ENCODE results near the gene DNAJB6. TPM values are rescaled to one million over a fixed set of nuclear protein-coding genes. Genes with fewer than 3 reads are reported as not detected.

Gene DNAJB6
- total RNA-seq, 1 donor from 2014 or later: 74.3 TPM

- ChIA-PET POLR2A (no interaction called here), CTCF (no interaction called here)
- ATAC-seq (ENCODE audit: low read depth): no peak
- no peak for TF ChIP-seq CTCF (IDR thresholded peaks at IDR 0.05)
- peaks cover 8% of the 10 kb centered on the region for H3K9me3 Mint-ChIP-seq
- H3K4me3 Mint-ChIP-seq: no peak overlapping the region
- DNase-seq: no peak
- peaks cover 14% of the 10 kb centered on the region for H3K27me3 Mint-ChIP-seq
- no peak overlapping the region for H3K27ac Mint-ChIP-seq
- H3K4me1 Mint-ChIP-seq: no peaks in the 10 kb centered on the region
- H3K36me3 Mint-ChIP-seq (ENCODE audit: low read depth): no peaks in the 10 kb centered on the region
- intact Hi-C loops (cut with micrococcal nuclease): no loop called here
Observed at GRCh38 chr7:157457355-157458253, 120.8 kb downstream of the DNAJB6 start.

- intact Hi-C loops (cut with micrococcal nuclease): no loop called here
- no peak overlapping the region for H3K27ac Mint-ChIP-seq
- H3K4me1 Mint-ChIP-seq: no peaks in the 10 kb centered on the region
- no peak for ATAC-seq (ENCODE audit: low read depth)
- DNase-seq: no peak
- no peak overlapping the region for H3K4me3 Mint-ChIP-seq
- ChIA-PET POLR2A (no interaction called here), CTCF (no interaction called here)
- peaks cover 5% of the 10 kb centered on the region for H3K9me3 Mint-ChIP-seq
- peaks cover 14% of the 10 kb centered on the region for H3K27me3 Mint-ChIP-seq
- H3K36me3 Mint-ChIP-seq (ENCODE audit: low read depth): no peaks in the 10 kb centered on the region
- TF ChIP-seq CTCF (IDR thresholded peaks at IDR 0.05): no peak
Observed at GRCh38 chr7:157458254-157458633, 121.4 kb downstream of the DNAJB6 start.

- Mint-ChIP-seq H3K36me3 (ENCODE audit: low read depth) (no peaks in the 10 kb centered on the region), H3K4me1 (no peaks in the 10 kb centered on the region), H3K27ac (no peak overlapping the region), H3K9me3 (no peaks in the 10 kb centered on the region), H3K4me3 (no peak overlapping the region), H3K27me3 (peaks cover 18% of the 10 kb centered on the region)
- ATAC-seq (ENCODE audit: low read depth) (no peak), DNase-seq (no peak)
- ChIA-PET CTCF (no interaction called here), POLR2A (no interaction called here)
- intact Hi-C loops (cut with micrococcal nuclease): no loop called here
- TF ChIP-seq CTCF (IDR thresholded peaks at IDR 0.05): no peak
Observed at GRCh38 chr7:157459966-157460365, 123.2 kb downstream of the DNAJB6 start.

- H3K27me3 Mint-ChIP-seq: peaks cover 18% of the 10 kb centered on the region
- intact Hi-C loops (cut with micrococcal nuclease): no loop called here
- POLR2A ChIA-PET: no interaction called here
- no peak for TF ChIP-seq CTCF (IDR thresholded peaks at IDR 0.05)
- CTCF ChIA-PET: no interaction called here
- DNase-seq (no peak), ATAC-seq (ENCODE audit: low read depth) (no peak)
- H3K4me1 Mint-ChIP-seq: no peaks in the 10 kb centered on the region
- H3K4me3 Mint-ChIP-seq: no peak overlapping the region
- no peak overlapping the region for H3K27ac Mint-ChIP-seq
- H3K9me3 Mint-ChIP-seq: no peaks in the 10 kb centered on the region
- H3K36me3 Mint-ChIP-seq (ENCODE audit: low read depth): no peaks in the 10 kb centered on the region
Observed at GRCh38 chr7:157460721-157461120, 123.9 kb downstream of the DNAJB6 start.

GRCh38 chr7:157461573-157462418, 125.0 kb downstream of the DNAJB6 start:
- Mint-ChIP-seq H3K4me3 (no peak overlapping the region), H3K27ac (no peak overlapping the region), H3K36me3 (ENCODE audit: low read depth) (no peaks in the 10 kb centered on the region), H3K27me3 (peaks cover 23% of the 10 kb centered on the region), H3K4me1 (no peaks in the 10 kb centered on the region), H3K9me3 (no peaks in the 10 kb centered on the region)
- ChIA-PET CTCF (no interaction called here), POLR2A (no interaction called here)
- intact Hi-C loops (cut with micrococcal nuclease): no loop called here
- no peak for DNase-seq
- no peak for ATAC-seq (ENCODE audit: low read depth)
- TF ChIP-seq CTCF (IDR thresholded peaks at IDR 0.05): no peak
